ENCODE data around the gene GLP1R. TPM values are rescaled to one million over a fixed set of nuclear protein-coding genes. Genes with fewer than 3 reads are reported as not detected.

GLP1R gene
- total RNA-seq, 1 experiment from 2014 or later = 0.85 TPM

GRCh38 chr6:39074486-39074885 lies 25.9 kb downstream of the GLP1R start:
- Mint-ChIP-seq H3K27ac (peak overlapping the region in 1 of 3 experiments; percentile 27; a peak in 2 of 7 replicates), H3K4me3 (peak overlapping the region in 1 of 2 experiments; percentile 6; a peak in 1 of 5 replicates), H3K27me3 (ENCODE audit: low read depth) (peaks cover 23% of the 10 kb centered on the region), H3K9me3 (no peaks in the 10 kb centered on the region; a peak in 1 of 5 replicates), H3K4me1 (peaks cover 13 to 18% of the 10 kb centered on the region in 2 experiments), H3K36me3 (ENCODE audit: insufficient read depth in 1 of 3, low read depth in 3 of 3) (no peaks in the 10 kb centered on the region)
- H2BK5ac ChIP-seq (ENCODE audit: insufficient read length, low read length) = no peak overlapping the region
- H3K79me2 ChIP-seq (ENCODE audit: insufficient read depth, low read length) = no peaks in the 10 kb centered on the region
- no peak overlapping the region for H2BK120ac ChIP-seq (ENCODE audit: low read depth, low read length, poor library complexity, severe bottlenecking)
- peak; percentile 37 for DNase-seq
- H3K14ac ChIP-seq (ENCODE audit: insufficient read depth, low read length) = peak overlapping the region; percentile 45; the same call in 1 of the 2 replicates
- H3K23me2 ChIP-seq (ENCODE audit: insufficient read length, low read depth, low read length, poor library complexity, severe bottlenecking) = no peaks in the 10 kb centered on the region
- H3K79me1 ChIP-seq (ENCODE audit: insufficient read depth, low read depth, low read length, poor library complexity, severe bottlenecking) = no peaks in the 10 kb centered on the region
- no peak overlapping the region for H3K27ac ChIP-seq (ENCODE audit: insufficient read length, low read depth, low read length)
- H3K9me3 ChIP-seq (ENCODE audit: control insufficient read depth, low read depth, low read length) = no peaks in the 10 kb centered on the region
- no peak overlapping the region for H2BK12ac ChIP-seq (ENCODE audit: insufficient read length, low read depth, low read length)
- H2BK20ac ChIP-seq (ENCODE audit: low read depth, low read length, poor library complexity, severe bottlenecking) = no peak overlapping the region
- H3K4me2 ChIP-seq (ENCODE audit: insufficient read depth, insufficient read length, low read length) = no peak overlapping the region
- H3K18ac ChIP-seq (ENCODE audit: insufficient read length, low read depth, low read length) = no peak overlapping the region
- no peak overlapping the region for H4K91ac ChIP-seq (ENCODE audit: insufficient read length, low read depth, low read length)
- no peak overlapping the region for H4K8ac ChIP-seq (replicated peaks; ENCODE audit: insufficient read length, low read depth, low read length)
- peaks cover 2% of the 10 kb centered on the region; the same call in 1 of the 2 replicates for H3K4me1 ChIP-seq (ENCODE audit: insufficient read depth, low read length)
- H4K20me1 ChIP-seq (ENCODE audit: control insufficient read depth, insufficient read depth, insufficient read length) = no peaks in the 10 kb centered on the region
- TF ChIP-seq CTCF (conservative IDR thresholded peaks at IDR 0.05) = no peak
- H3K27me3 ChIP-seq (ENCODE audit: insufficient read depth, low read length) = no peaks in the 10 kb centered on the region
- no peak overlapping the region for H3K4ac ChIP-seq (ENCODE audit: low read depth, low read length)
- H3T11ph ChIP-seq (ENCODE audit: low read length) = no peak overlapping the region
- H2AK5ac ChIP-seq (ENCODE audit: insufficient read length, low read length) = no peak overlapping the region
- no peak overlapping the region for H3K23ac ChIP-seq (ENCODE audit: insufficient read length, low read depth, low read length)
- no CpG with 5 or more reads among the region's 9 CpGs for WGBS (ENCODE audit: extremely low coverage, insufficient read length, low lambda C conversion rate)
- no peak overlapping the region for H2BK15ac ChIP-seq (ENCODE audit: low read depth, low read length)
- H3K9ac ChIP-seq (ENCODE audit: extremely low read depth, insufficient read length, low read length) = no peak overlapping the region
- no peak overlapping the region for H3K56ac ChIP-seq (ENCODE audit: insufficient read length, low read depth, low read length)
- no peak overlapping the region for H4K5ac ChIP-seq (ENCODE audit: insufficient read length, low read depth, low read length)
- no peak overlapping the region for H2AFZ ChIP-seq (ENCODE audit: low read length)
